Measurements from ENCODE around the gene PPP1R13B.

PPP1R13B gene

DNA sequence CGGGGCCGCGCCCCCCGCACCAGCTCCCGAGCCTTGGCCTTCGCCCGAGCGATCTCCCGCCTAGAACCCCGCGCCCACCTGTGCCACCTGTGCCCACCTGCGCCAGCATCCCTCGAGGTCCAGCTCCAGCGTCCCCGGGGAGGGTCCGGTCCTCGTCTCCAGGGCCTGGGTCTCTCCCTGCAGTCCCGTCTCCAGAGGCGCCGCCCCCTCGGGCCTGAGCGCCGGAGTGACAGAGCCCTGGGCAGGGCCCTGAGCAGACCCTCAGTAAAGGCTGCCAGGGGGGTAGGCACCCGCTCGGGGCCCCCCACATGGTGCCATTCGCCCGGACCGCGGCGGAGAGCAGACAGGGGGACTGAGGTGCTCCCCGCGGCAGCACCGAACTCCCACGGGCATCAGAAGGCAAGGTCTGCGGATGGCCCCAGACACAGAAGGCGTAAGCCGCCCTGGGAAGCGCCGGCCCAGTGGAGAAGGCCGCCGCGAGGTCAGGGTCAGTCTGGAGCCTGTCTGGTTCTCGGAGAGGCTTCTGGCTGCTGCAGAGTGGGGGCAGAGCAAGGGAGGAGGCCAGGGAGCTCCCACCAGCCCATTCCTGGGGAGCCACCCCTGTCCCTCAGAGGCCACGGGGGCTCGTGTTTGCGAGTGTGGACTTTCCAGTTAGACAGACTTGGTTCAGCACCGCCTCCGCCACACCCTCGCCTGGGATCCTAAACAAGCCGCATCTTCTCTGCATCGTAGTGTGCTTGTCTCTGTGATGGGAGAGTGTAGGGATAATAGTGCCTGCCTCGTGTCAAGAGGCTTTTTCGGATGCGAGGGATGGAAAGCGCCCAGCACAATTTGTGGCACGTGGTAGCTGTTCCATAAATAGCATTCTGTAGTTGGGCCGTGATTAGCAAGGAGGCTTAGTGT is 1.1 kb upstream of the PPP1R13B start:
- H3K4me3 ChIP-seq (ENCODE audit: low read depth, low read length) = peak overlapping the region; percentile 75
- H3K36me3 ChIP-seq (ENCODE audit: control insufficient read depth in 2 of 2, insufficient read depth in 1 of 2, low read length in 2 of 2) = no peaks in the 10 kb centered on the region; a peak in 1 of 3 replicates
- CTCF ChIA-PET = interaction anchor here (1.1 to 1.7 kb wide), 2 partner anchors 52 to 62 kb away, joined by 3 to 5 read pairs; no protein-coding TSS in a partner anchor
- peak overlapping the region; percentile 85; the same call in 1 of the 2 replicates for H3K27ac ChIP-seq (ENCODE audit: extremely low read depth, low read depth, low read length)
- peaks cover 11% of the 10 kb centered on the region for H3K4me1 ChIP-seq (ENCODE audit: control insufficient read depth, insufficient read depth, low read length)
- POLR2A ChIA-PET = no interaction called here
- H3K9me3 ChIP-seq (ENCODE audit: control insufficient read depth, insufficient read depth, low read depth, low read length) = no peaks in the 10 kb centered on the region
- no peak for TF ChIP-seq ZNF596 (tag by site-specific recombination; IDR thresholded peaks at IDR 0.05)
- TF ChIP-seq, protein P1, sequence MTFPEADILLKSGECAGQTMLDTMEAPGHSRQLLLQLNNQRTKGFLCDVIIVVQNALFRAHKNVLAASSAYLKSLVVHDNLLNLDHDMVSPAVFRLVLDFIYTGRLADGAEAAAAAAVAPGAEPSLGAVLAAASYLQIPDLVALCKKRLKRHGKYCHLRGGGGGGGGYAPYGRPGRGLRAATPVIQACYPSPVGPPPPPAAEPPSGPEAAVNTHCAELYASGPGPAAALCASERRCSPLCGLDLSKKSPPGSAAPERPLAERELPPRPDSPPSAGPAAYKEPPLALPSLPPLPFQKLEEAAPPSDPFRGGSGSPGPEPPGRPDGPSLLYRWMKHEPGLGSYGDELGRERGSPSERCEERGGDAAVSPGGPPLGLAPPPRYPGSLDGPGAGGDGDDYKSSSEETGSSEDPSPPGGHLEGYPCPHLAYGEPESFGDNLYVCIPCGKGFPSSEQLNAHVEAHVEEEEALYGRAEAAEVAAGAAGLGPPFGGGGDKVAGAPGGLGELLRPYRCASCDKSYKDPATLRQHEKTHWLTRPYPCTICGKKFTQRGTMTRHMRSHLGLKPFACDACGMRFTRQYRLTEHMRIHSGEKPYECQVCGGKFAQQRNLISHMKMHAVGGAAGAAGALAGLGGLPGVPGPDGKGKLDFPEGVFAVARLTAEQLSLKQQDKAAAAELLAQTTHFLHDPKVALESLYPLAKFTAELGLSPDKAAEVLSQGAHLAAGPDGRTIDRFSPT (tag by site-specific recombination; IDR thresholded peaks at IDR 0.05) = peak; percentile 99
- TF ChIP-seq, protein P2, sequence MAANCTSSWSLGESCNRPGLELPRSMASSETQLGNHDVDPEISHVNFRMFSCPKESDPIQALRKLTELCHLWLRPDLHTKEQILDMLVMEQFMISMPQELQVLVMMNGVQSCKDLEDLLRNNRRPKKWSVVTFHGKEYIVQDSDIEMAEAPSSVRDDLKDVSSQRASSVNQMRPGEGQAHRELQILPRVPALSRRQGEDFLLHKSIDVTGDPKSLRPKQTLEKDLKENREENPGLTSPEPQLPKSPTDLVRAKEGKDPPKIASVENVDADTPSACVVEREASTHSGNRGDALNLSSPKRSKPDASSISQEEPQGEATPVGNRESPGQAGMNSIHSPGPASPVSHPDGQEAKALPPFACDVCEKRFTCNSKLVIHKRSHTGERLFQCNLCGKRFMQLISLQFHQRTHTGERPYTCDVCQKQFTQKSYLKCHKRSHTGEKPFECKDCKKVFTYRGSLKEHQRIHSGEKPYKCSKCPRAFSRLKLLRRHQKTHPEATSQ (tag by site-specific recombination; IDR thresholded peaks at IDR 0.05) = no peak
- TF ChIP-seq KLF9 (tag by site-specific recombination; IDR thresholded peaks at IDR 0.05; ENCODE audit: low read depth) = peak; percentile 33
- peak; percentile 69 for TF ChIP-seq GLIS2 (tag by site-specific recombination; IDR thresholded peaks at IDR 0.05)
- no peak for TF ChIP-seq ZSCAN18 (tag by site-specific recombination; IDR thresholded peaks at IDR 0.05)
- TF ChIP-seq ZFP3 (tag by site-specific recombination; IDR thresholded peaks at IDR 0.05; ENCODE audit: low read depth) = no peak
- no peak for TF ChIP-seq ZNF585B (tag by site-specific recombination; IDR thresholded peaks at IDR 0.05)
- TF ChIP-seq, protein P3, sequence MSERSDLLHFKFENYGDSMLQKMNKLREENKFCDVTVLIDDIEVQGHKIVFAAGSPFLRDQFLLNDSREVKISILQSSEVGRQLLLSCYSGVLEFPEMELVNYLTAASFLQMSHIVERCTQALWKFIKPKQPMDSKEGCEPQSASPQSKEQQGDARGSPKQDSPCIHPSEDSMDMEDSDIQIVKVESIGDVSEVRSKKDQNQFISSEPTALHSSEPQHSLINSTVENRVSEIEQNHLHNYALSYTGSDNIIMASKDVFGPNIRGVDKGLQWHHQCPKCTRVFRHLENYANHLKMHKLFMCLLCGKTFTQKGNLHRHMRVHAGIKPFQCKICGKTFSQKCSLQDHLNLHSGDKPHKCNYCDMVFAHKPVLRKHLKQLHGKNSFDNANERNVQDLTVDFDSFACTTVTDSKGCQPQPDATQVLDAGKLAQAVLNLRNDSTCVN (tag by site-specific recombination; optimal IDR thresholded peaks at IDR 0.05) = peak; percentile 28
- no peak for TF ChIP-seq ZNF221 (tag by site-specific recombination; IDR thresholded peaks at IDR 0.05; ENCODE audit: borderline replicate concordance)
- TF ChIP-seq ZNF138 (tag by site-specific recombination; IDR thresholded peaks at IDR 0.05; ENCODE audit: borderline replicate concordance) = no peak
- no peak for TF ChIP-seq ZNF830 (tag by site-specific recombination; IDR thresholded peaks at IDR 0.05; ENCODE audit: low read depth)
- no peak for TF ChIP-seq ZNF223 (tag by site-specific recombination; IDR thresholded peaks at IDR 0.05)
- no peak for TF ChIP-seq ZNF624 (tag by site-specific recombination; IDR thresholded peaks at IDR 0.05)
- 0 out of 2 replicates have a peak, but pooled peaks have one; percentile 3 for TF ChIP-seq KLF16 (tag by site-specific recombination; IDR thresholded peaks at IDR 0.05)
- TF ChIP-seq ZNF391 (tag by site-specific recombination; IDR thresholded peaks at IDR 0.05; ENCODE audit: borderline replicate concordance, low read depth) = no peak
- TF ChIP-seq ZNF292 (tag by site-specific recombination; IDR thresholded peaks at IDR 0.05; ENCODE audit: borderline replicate concordance, low read depth) = no peak
- TF ChIP-seq ZNF23 (tag by site-specific recombination; IDR thresholded peaks at IDR 0.05; ENCODE audit: borderline replicate concordance) = no peak
- TF ChIP-seq ZBTB20 (tag by site-specific recombination; IDR thresholded peaks at IDR 0.05) = peak; percentile 52; the same call in 1 of the 2 replicates
- TF ChIP-seq ZNF37A (tag by site-specific recombination; IDR thresholded peaks at IDR 0.05) = no peak
- no peak for TF ChIP-seq ZNF48 (tag by site-specific recombination; IDR thresholded peaks at IDR 0.05)
- TF ChIP-seq ZNF571 (tag by site-specific recombination; IDR thresholded peaks at IDR 0.05) = no peak

Data from HEK293 (cell line).